Kidney epithelial cell (primary cell): Measurements from ENCODE around the gene ME1. TPM values are rescaled to one million over a fixed set of nuclear protein-coding genes. Genes with fewer than 3 reads are reported as not detected.

Experiments
- DNase-seq: peaks from one replicate; pipeline ENCODE4 v3.0.0-alpha.2; 2010; ENCODE audit warnings: low read depth
- H3K27me3 ChIP-seq: 2 replicates; pipeline ENCODE4 v1.6.0; 2011; ENCODE audit warnings: low read length; ENCODE audit not compliant: control insufficient read depth, insufficient read depth
- H3K36me3 ChIP-seq: 2 replicates; pipeline ENCODE4 v1.5.1; 2011; ENCODE audit warnings: low read length; ENCODE audit not compliant: control insufficient read depth, insufficient read depth
- H3K4me3 ChIP-seq: 2 replicates; pipeline ENCODE4 v1.5.1; 2011; ENCODE audit warnings: low read depth, mild to moderate bottlenecking, control low read depth, low read length
- total RNA-seq: library from RNA; depleted of rRNA; stranded (reverse); fragments of >200 nt; gene quantifications from 2 replicates; pipeline ENCODE4 v1.2.3, GENCODE V29; 2015
- TF ChIP-seq, protein P1 (sequence below): IDR thresholded peaks from 2 replicates; pipeline ENCODE4 v1.5.1; 2011; ENCODE audit warnings: mild to moderate bottlenecking, moderate library complexity, low read length, control low read depth, inconsistent platforms; ENCODE audit not compliant: insufficient read depth, poor library complexity, severe bottlenecking

ME1 gene
- 13.8 and 18.6 TPM in 2 replicates for total RNA-seq

DNA sequence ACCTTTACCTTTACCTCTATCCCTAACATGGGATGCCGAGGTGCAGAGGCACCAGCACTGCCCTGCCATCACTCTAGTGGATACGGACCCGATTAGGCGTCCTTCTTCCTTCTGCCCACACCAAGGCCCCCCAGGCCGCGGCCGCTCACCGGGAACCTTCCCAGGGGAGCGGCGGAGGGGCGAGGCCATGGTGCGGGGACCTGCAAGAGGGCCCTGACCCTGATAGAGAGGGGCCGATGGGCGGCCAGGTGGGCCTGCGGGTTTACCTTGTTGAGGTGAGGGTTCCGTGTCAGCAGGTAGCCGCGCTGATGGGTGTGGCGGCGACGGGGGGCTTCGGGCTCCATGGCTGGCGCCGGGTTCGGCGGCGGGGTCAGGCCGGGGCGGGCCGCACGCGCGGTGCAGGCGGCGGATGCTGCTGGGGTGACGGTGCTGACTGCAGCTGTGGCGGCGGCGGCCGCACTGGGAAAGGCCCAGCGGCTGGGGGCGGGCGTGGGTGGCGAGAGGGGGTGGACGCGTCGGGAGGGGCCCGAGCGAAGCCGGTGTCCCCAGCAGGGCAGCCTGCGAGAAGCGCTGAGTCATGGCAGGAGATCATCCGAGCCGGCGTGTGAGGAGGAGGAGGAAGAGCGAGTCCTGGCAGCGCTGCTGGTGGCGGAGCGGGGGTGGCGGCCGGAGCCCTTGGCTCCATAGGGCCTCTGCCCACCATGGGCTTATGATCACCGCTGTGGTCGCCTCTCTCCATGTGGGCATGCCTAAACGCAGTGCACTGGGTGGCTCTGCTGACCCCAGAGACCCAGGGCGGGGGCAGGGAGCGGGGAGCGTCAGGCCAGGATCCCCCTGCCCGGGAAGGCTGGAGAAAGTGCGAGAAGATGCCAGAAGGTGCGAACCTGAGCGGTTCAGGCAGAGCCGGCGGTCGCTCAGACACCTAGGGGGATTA, at the start of gene ME1:
ME1 (minus strand) TSS at position 441 of the 934 bp plus-strand sequence; CDS start at position 344, 97 bp downstream.
- H3K4me3 ChIP-seq, result peak within 1 kb of the TSS; percentile 79
- DNase-seq, result peak; percentile 35

DNA sequence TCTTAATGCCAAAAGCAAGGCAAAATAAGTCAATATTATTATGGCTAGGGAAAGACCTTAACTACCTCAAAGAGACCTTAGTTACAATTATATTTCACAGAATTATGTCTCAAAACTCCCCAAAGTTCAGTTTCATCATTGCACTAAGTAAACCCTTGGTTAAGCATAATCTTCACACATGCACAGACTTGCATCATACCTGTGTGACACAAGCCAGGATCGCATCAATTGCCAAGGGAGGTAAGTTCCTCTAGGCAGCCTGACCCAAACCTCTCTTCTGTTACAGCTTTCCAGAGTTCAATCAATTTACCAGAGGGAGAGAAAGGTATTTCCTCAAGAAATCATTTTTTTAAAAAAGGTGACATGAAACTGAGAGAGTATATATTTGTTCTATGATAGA, 49.6 kb upstream of the ME1 start:
- Histone ChIP-seq H3K36me3 (no peaks in the 10 kb centered on the region), H3K27me3 (no peaks in the 10 kb centered on the region), H3K4me3 (no peak overlapping the region)
- TF ChIP-seq, protein P1, sequence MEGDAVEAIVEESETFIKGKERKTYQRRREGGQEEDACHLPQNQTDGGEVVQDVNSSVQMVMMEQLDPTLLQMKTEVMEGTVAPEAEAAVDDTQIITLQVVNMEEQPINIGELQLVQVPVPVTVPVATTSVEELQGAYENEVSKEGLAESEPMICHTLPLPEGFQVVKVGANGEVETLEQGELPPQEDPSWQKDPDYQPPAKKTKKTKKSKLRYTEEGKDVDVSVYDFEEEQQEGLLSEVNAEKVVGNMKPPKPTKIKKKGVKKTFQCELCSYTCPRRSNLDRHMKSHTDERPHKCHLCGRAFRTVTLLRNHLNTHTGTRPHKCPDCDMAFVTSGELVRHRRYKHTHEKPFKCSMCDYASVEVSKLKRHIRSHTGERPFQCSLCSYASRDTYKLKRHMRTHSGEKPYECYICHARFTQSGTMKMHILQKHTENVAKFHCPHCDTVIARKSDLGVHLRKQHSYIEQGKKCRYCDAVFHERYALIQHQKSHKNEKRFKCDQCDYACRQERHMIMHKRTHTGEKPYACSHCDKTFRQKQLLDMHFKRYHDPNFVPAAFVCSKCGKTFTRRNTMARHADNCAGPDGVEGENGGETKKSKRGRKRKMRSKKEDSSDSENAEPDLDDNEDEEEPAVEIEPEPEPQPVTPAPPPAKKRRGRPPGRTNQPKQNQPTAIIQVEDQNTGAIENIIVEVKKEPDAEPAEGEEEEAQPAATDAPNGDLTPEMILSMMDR, result no peak
- no peak for DNase-seq

More for the DNA sequence above, at the start of gene ME1:
- Histone ChIP-seq H3K27me3 (no peaks in the 10 kb centered on the region), H3K36me3 (no peaks in the 10 kb centered on the region)
- TF ChIP-seq, protein P1, result no peak

DNA sequence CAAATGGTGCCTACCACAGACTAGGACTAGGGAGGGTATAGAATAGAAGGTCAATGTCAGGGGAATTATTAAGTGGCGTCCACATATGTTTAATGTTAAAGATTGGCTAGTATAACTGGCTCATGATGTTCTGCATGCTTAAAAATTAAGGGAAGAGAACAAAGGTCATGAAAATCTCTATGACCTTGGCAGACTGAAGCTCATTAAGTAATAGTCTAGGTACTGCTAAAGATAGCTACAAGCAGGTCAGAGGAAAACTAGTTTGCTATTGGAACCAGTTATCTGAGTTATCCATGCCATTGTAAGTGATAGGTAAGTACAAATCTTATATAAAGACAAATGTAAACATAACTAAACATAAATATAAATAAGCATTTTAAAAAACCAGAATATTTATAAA, 48.5 kb upstream of the ME1 start:
- Histone ChIP-seq H3K4me3 (no peak overlapping the region), H3K27me3 (no peaks in the 10 kb centered on the region)
- TF ChIP-seq, protein P1, result no peak

DNA sequence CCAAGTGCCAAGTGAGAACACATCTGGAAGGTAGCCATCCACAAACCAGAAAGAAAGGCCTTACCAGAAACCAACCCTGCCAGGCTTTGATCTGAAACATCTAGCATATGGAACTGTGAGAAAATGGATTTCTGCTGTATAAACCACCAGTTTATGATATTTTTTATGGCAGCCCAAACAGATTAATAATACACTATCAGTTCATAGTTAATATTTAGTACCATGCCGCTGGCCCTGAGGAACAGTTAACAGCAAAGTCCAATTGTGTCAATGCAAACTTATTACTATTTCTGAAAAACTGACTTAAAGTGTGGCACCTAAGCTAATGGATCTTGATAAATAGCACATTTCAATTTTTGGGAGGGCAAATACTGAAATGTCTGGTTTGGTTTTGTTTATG, 46.1 kb upstream of the ME1 start:
- Histone ChIP-seq H3K36me3 (no peaks in the 10 kb centered on the region), H3K4me3 (no peak overlapping the region), H3K27me3 (no peaks in the 10 kb centered on the region)
- no peak for DNase-seq
- TF ChIP-seq, protein P1, result no peak

More for the DNA sequence above, 48.5 kb upstream of the ME1 start:
- no peak for DNase-seq
- H3K36me3 ChIP-seq, result no peaks in the 10 kb centered on the region

DNA sequence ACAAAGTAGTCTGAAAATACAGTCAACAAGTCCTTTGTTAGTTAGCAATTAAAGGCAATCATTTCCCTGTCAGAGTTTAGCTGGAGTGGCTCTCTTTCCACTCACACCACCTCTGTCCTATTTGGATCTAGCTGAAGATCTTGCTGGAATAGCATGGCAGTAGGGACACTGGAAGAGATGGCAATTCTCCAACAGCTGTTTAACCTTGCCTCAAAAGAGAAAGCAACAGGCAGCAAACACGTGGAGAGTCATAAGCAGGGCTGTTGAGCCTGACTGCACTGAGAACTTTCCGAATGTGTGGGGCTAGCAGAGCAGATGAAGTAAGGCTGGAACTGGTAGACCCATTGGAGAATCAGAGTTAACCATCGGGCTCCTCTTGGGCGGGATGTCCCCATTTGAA, 43.5 kb upstream of the ME1 start:
- Histone ChIP-seq H3K27me3 (no peaks in the 10 kb centered on the region), H3K4me3 (no peak overlapping the region), H3K36me3 (no peaks in the 10 kb centered on the region)
- TF ChIP-seq, protein P1, result no peak
- DNase-seq, result peak; percentile 1
